Forelimb muscle (tissue), 1 donor: Measurements from ENCODE around the gene ADSS1. TPM values are rescaled to one million over a fixed set of nuclear protein-coding genes. Genes with fewer than 3 reads are reported as not detected.

Experiments
- DNase-seq: peaks from one replicate; pipeline ENCODE4 v3.0.0-alpha.2; 2013; ENCODE audit warnings: low read depth
- polyA plus RNA-seq: library from polyadenylated mRNA; unstranded; fragments of 120-200 nt; gene quantifications from one replicate; pipeline ENCODE4 v1.2.1, GENCODE V29; 2013; ENCODE audit not compliant: insufficient read length

Gene ADSS1
- polyA plus RNA-seq, 1 donor, result 82.3 TPM

DNA sequence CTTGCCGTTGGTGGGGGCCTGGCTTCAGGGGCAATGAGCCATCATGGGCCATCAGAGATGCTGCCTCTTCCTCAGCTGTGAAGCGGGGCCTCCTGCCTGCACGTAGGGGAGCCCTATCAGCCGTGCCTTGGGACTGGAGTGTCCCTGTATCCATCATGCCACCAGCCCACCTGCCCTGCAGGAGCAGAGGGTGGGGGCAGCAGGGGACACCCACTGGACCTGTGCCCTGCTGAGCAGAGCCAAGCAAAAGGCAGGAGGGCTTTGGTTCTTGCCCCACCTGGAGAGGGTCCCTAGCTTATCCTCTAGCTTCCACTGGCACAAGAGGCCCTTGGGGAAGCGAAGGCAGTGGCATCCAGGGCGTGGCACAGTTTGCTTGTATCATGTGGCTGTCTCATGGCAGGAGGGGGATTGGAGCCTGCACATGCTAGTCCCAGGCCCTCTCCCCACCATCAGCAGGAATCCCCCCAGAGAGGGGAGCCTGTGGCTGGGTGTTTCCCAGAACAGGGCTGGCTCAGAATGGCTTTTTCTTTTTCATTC, 10.1 kb downstream of the ADSS1 start:
- DNase-seq, result no peak

DNA sequence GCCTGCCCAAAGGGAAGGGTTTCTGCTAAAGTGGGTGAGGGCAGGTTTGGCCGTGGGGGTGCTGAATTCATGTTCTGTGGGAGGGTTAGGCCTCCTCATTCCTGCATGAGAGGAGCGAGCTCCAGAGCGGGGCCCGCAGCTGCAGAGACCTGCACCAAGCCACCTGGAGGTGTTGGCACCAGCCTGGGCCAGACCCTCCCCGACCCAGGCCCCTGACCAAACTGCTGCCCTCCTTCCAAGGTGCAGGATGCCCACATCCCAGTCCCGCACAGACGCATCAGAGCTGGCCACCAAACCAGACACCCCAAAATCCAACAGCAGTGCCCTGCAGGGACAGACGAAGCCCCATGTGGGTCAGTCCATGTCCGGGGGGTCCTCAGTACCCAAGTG, 10.6 kb downstream of the ADSS1 start:
- DNase-seq, result no peak

DNA sequence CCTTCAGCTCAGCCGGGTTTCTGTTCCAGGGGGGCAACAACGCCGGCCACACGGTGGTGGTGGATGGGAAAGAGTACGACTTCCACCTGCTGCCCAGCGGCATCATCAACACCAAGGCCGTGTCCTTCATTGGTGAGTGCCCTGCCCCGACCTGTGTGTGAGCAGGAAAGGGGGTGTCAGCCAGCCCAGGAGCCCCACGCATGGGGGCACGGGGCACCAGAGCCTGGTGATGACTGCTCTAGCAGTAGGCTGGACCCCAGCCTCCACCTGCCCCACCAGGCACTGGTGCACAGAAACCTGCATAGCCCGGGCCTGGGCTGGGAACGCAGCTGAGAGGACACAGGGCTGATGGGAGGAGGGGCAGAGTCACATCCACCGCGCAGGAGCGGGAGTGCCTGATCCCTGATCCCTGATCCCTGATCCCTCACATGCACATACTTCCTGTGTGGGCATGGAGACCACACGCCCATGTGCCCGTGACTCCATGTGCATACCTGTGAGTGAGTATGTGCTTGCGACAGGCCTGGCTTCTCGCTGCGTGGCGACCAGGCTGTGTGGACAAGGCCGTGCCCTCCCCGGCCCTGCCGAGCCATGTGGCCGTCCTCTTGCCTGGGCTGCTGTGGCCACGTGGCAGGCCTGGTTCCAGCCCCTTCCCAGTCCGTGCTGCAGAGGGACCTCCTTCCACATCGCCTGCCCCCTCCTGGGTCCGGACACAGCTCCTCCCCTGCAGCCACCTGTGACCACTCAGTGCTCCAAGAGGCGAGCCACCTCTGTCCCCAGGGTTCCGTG, 11.2 kb downstream of the ADSS1 start:
- no peak for DNase-seq

DNA sequence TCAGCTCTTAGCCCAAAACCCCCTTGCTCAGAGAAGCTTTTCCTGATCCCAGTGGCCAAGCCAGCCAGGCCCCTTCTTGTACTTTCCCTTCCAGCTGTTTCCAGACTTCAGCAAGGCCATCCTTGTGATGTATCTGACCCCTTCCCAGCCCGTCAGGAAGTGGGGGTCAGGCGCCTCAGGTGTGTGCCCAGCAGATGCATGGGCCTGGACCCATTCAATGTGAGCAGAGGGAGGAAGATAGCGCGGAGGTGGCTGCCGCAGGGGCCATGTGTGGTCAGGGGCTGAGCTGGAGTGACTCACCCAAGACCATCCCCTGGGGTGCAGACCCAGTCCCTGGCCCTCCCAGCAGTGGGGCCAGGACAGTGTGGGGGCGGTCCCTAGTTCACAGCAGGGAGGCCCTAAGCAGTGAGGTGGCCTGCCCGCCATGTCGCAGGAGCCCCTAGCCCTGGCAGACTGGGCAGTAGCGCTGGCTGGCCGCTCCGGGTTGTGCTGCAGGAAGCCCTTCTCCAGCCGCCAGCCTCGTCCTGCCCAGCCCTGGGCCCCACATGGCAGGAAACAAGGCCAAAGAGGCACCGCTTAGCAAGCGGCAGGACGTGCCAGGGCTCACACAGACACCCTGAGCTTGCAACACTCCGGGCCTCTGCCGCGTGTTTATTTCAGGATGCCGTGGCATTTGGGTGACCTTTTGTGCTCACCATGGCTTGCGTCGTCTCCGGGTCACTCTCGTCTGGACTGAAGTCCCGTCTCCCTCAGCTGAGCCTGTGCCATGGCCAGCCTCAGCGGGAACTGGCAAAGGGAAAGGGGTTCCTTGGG, 12.0 kb downstream of the ADSS1 start:
- no peak for DNase-seq

DNA sequence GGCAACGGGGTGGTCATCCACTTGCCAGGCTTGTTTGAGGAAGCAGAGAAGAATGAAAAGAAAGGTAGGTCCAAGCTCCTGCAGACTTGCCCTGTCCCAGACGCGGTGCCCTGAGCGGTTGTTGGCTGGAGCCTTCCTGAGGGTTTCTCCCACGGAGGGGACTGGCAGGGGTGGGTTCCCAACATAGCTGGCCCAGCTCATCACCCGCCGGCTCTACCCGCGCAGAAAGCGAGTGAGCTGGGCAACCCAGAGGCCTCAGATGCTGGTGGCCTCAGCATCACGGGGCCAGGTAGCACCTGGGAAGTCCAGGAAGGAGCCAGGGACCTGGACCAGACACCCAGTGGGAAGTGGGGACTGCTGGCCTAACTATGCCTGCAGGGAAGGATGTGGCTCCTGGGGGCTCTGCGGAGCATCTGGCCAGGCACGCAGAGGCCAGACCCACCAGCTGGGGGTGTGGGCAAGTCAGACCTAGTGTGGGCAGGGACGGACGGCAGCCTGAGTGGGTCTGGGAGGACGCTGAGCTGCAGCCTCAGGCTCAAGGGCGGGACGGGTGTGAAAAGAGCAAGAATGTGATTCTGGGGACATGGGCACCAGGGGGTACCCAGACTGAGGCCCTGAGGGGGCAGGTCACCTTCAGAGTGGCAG, 14.5 kb downstream of the ADSS1 start:
- no peak for DNase-seq

DNA sequence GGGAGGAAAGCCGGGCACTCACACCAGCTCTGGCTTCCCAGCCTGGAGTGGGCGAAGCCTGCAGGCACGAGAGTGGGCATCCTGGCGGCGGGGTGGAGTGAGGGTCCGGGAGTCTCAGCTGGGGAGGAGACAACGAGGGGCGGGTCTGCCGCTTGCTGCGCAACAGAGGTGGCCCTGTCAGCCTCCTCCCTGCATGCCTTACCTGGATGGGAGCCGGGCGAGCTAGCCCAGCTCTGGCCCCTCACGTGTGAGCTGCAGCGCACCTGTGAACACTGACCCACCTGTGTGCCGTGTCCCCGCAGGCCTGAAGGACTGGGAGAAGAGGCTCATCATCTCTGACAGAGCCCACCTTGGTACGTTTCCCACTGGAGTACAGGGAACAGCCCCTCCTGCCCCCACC, 15.0 kb downstream of the ADSS1 start:
- DNase-seq, result no peak

DNA sequence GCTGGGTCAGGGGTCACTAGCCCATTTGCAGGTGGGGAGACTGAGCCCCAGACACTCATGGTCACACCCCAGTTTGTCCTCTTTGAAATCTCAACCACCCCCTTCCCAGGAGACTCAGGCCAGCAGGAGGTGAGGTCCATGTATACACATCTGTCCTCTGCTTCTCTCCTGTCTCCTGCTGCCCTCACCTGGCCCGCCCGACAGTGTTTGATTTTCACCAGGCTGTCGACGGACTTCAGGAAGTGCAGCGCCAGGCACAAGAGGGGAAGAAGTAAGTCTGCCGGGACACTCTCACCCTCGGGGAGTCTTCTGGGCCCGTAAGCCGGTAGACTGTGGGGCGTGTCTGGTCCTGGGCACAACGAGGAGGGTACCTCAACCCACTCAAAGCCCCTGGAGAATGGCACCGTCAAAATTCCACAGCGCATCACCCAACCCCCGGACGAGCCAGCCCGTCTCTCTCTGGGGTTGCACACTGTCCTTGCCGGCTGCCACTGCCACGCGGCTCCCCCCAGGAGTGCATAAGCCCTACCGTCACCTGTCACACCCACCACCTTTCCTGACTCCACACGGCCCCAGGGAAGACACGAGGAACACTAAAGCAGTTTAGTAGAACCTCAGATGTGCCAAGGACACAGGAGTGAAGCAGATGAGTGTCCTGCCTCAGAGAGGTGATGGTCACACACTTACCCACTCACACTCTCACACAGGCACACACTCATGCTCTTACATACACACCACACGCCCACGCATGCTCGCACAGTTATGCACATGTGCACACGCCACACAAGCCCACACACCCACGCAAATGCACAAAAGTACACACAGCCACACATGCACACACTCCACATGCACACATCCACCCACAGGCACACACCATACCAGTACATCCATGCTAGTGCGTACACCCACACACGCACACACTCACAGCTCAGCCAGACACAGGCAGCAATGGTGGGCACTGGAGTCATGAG, 15.8 kb downstream of the ADSS1 start:
- no peak for DNase-seq

DNA sequence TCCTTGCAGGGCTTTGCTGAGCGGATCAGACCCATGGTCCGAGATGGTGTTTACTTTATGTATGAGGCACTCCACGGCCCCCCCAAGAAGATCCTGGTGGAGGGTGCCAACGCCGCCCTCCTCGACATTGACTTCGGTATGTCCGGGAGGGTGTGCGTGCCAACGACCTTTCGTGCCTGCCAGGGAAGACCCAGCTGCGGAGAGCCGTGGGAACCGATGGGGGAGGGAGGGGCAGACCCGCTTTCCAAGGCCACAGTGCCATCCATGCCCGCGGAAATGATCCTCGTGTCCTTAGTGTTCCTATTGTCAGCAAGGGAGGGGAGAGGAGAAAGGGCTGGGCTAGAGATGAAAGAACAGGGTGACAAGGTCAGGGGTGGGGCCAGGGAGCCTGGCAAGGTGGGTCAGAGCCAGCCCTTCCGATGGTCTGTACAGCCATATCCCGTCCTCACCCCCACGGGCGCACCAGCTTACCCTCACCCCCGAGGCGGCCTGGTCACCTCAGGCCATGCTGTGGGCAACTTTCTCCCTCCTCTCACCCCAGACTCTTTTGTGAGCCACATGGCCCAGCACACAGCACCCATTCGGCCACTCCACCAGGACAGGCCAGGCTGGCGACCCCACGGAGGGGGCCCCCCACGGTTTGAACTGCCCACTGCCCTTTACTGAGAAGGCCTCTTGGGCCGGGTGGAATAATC, 17.2 kb downstream of the ADSS1 start:
- DNase-seq, result no peak

DNA sequence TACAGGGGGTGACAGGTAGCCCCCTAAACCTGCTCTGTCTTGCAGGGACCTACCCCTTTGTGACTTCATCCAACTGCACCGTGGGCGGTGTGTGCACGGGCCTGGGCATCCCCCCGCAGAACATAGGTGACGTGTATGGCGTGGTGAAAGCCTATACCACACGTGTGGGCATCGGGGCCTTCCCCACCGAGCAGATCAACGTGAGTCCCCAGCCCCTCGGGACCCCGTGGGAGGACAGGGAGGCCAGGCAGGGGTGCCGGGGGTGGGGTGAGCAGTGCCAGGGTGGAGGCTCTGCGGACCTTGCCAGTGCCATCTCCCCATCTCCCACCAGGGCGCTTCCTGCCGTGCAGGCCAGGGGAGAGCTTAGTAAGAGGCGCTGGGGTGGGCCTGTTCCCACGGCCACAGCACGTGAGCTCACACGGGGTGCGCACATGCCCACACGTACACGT, 17.8 kb downstream of the ADSS1 start:
- DNase-seq, result no peak

DNA sequence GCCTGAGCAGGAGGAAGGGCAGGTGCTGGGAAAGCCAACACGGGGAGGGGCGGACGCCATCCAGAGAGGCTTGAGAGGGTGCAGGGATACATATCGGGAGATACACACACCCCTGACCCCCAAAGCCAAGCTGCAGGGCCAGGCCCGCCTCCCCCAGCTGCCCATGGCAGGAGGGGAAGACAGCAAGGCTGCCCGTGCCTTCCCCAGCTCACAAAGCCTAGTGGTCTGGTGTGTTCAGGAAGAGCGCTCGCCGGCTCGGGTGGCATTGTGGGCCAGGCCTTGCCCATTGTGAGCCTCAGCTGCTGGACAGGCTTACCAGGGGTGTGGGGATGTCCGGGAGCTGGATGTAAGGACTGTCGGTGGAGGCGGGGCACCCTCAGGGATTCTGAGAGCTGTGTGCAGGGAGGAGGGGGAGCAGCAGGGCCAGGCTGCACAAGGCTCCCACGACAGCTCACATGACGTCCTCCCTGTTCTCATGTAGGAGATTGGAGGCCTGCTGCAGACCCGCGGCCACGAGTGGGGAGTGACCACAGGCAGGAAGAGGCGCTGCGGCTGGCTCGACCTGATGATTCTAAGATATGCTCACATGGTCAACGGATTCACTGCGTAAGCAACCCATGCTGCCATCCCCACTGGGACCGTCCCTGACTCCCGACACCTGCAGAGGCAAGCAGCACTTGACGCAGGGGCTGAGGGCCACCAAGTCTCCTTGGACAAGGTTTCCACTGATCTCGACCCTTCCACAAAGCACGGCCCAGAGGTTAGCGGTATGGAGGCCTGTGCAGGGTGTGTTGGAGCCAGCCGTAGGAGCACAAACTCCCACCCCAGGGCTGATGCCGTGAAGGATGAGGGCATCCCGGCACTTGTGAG, 18.8 kb downstream of the ADSS1 start:
- no peak for DNase-seq

DNA sequence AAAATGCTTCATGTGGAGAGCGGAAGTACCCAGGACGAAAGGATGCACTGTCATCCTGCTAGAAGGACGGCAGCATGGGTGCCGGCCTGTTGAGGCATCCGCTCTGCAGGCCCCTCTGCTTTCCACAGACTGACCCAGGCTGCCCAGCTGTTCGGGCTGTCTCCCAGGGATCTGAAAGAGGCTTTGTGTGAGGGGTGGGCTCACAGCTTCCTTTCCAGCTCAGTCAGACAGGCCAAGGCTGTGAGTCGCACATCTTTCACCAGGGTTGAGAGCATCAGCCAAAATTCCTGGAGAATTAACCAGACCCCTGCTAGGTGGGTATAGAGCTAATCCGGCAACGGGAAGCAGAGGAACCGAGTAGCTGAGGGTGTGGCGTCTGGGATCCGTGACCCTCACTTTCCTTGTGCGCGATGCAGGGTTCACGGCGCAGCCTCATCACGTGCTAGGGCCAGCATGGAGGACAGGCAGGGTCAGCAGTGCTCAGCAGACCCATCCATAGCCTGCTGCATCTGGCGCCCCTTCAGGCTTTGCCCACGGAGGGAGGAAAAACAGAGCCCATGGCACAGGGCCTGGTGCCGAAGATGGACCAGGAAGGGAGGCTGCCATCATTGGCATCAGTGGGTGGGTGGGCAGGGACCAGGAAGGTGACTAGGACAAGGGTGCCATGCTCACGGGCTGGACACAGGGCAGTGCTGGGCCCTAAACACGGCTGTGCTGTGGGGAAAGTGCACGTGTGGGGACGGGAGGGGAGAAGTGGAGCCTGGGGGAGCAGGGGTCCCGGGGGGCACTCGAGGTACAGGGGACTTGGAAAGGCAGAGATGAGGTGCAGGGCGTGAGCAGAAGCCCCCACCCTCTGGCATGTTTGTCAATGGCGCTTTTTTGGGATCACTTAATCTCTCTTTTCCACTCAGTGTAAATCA, 19.7 kb downstream of the ADSS1 start:
- no peak for DNase-seq

DNA sequence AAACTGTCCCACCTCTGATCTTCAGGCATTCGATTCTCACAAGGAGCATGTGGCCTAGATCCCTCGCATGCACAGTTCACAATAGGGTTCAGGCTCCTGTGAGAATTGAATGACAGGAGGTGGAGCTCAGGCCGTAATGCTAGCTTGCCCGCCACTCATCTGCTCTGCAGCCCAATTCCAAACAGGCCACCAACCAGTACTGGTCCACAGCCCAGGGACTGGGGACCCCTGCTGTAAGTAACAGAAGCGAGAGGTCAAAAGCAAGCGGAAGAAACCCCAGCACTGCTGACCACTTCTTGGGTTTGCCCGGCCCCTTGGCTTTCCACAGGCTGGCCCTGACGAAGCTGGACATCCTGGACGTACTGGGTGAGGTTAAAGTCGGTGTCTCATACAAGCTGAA, 20.5 kb downstream of the ADSS1 start:
- no peak for DNase-seq

DNA sequence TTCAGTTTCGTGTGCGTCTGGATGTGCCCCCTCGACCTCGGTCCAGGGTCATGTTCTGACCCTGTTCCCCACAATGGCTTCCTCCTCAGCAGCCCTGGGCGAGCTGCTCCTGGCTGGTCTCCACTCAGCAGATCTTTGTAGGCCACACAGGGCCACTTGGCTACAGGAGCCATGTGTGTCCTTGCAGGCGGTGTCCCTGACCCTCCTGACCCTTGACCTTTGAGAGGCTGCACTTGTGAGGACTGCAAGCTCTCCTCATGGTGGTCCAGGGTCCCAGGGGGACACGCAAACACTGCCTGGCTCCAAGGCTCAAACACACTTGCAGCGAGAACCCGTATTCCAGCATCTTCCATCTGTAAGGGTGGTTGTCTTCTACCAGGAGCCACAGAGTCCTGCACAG, 21.4 kb downstream of the ADSS1 start:
- no peak for DNase-seq

DNA sequence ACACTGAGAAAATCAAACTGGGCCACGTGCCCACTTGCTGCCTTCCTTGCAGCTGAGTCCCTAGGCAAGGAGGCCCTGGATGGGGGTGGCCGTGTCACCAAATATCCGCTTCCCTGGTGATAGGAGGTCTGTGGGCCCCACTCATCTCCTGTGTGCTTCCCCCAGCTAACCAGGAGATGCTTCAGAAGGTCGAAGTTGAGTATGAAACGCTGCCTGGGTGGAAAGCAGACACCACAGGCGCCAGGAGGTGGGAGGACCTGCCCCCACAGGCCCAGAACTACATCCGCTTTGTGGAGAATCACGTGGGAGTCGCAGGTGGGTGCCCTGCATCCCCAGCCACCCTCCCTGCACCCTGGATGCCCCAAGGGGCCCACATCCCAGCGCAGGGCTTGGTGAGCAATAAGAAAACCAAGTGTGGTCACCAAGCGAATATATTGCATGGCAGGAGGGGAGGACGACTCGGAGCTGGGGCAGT, 22.1 kb downstream of the ADSS1 start:
- no peak for DNase-seq

DNA sequence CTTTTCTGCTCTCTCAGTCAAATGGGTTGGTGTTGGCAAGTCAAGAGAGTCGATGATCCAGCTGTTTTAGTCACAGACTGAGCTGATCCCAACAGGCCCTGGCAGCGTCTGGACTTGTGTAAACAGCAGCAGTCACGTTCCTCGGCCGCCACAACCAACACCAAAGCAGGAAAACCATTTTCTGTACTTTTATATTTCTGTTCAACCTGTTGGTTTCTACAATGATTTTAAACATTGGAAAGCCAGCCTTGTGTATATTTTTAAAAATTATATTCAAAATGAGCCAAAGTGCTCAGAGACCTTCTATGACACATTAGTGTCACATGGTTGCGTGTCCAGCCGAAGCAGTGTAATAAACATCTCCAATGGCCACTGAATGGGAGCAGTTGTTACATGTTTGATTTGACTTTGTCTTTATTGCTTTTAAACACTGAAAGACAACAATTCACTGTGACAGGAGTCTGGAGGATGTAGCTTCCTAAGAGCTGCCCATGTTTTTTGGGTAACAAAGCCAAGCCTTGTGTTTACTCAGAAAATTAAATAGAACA, 23.0 kb downstream of the ADSS1 start:
- no peak for DNase-seq

DNA sequence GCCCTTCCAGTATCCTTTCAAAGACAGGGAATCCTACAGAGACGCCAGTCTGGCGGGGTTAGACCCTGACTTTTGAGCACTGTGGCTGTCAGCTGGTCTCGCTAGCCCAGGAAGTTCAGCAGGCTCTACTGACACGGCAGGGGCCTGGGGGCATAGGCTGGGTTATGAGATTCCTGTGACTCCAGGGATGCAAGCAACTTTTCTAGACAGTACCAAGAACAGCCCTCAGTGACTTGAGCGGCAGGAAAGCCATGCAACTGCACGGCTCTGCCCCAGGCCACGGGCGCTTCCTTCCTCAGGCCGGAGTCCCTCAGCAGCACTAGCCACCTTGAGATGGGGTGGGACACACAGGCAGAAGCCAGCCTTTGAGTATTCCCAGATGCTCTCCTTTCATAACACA, 23.8 kb downstream of the ADSS1 start:
- DNase-seq, result no peak

DNA sequence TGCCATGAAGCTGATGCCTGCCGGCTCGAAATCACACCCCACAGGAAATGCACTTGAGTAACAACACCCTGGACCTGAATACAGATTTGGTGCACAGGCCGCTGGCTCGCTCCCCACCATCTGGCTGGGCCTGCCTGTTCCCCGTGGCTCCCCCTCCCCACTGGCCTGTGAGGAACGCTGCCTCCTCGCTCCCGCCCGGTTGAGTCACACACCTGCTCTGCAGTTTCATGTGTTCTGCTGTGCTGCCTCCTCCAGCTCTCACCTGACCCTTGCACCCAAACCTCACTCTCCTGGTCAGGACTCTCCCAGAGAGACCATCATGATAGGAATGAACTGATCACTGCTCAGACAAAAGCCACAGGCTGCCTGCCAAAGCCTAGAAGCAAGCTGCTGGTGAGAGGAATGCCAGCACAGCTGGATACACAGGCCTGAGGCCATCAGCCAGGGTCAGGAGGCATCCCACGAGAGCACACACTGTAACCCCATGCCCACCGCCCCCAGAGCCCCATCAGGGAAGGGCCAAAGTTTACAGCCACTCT, 25.2 kb downstream of the ADSS1 start:
- no peak for DNase-seq
